Subcutaneous adipose tissue (tissue), 4 donors: ENCODE data around the gene SRPRA. TPM values are rescaled to one million over a fixed set of nuclear protein-coding genes. Genes with fewer than 3 reads are reported as not detected.

Source experiments
- CTCF ChIP-seq: fragments of 450-650 bp; IDR thresholded peaks from one replicate; pipeline ENCODE4 v1.5.1; 2016; ENCODE audit warnings: low read depth, mild to moderate bottlenecking, control low read depth, antibody characterized with exemption, moderate library complexity
- total RNA-seq, 4 donors: library from RNA; depleted of rRNA; stranded (reverse); fragments of >200 nt; gene quantifications; one replicate each; pipeline ENCODE4 v1.1.0, GENCODE V29; 2016

Gene SRPRA
- total RNA-seq, 4 donors from 2014 or later, result 57.5 to 93.4 (median 63.4) TPM

GRCh38 chr11:126226334-126227084 lies 42.2 kb downstream of the SRPRA start:
- no peak for TF ChIP-seq CTCF

GRCh38 chr11:126225295-126225665 lies 43.4 kb downstream of the SRPRA start:
- no peak for TF ChIP-seq CTCF

- TF ChIP-seq CTCF, result no peak
Measured at GRCh38 chr11:126224647-126225294, 43.9 kb downstream of the SRPRA start.

- no peak for TF ChIP-seq CTCF
Measured at GRCh38 chr11:126219547-126219946, 49.1 kb downstream of the SRPRA start.

GRCh38 chr11:126217491-126217890 lies 51.2 kb downstream of the SRPRA start:
- TF ChIP-seq CTCF, result no peak

- TF ChIP-seq CTCF, result no peak
Measured at GRCh38 chr11:126216526-126217305, 52.0 kb downstream of the SRPRA start.

- TF ChIP-seq CTCF, result no peak
Measured at GRCh38 chr11:126214841-126215240, 53.9 kb downstream of the SRPRA start.
